ENCODE measurements around the gene GNAQ. TPM values are rescaled to one million over a fixed set of nuclear protein-coding genes. Genes with fewer than 3 reads are reported as not detected.

GNAQ gene
- total RNA-seq, 1 experiment from 2014 or later: 38.2 TPM

DNA sequence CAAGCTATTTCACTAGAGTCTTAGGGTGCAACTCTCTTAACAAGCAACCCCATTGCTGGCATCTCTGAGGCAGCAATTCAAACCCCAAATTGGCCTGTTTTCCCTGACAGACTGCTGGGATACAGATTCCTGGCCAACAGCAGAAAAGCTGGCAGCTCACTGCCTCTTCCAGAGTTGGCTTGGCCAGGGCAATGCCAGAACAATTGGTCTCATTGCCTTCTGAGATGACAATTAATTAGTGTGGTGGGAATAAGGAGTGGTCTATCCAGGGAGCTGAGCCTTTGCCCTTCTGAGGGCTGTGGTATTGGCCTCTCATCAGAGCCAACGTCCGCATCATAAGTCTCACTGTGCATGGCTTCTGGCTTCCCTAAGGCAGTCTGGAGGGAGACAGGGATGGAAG lies 183.2 kb downstream of the GNAQ start:
- no peaks in the 10 kb centered on the region for H3K9me3 Mint-ChIP-seq (ENCODE audit: unreplicated experiment)
- intact Hi-C loops (cut with micrococcal nuclease): loop anchor here (2.0 kb wide), 1 partner anchor 186 kb away; no protein-coding TSS in a partner anchor
- no peaks in the 10 kb centered on the region for H3K27me3 Mint-ChIP-seq (ENCODE audit: insufficient read depth, unreplicated experiment)
- BruUV-seq (replicated peaks): no TSS peak
- CTCF ChIA-PET: interaction anchor here (0.6 to 2.4 kb wide), 5 partner anchors 54 to 414 kb away, joined by 3 to 10 read pairs (median 3); no protein-coding TSS in a partner anchor
- POLR2A ChIA-PET: interaction anchor here (0.7 to 1.5 kb wide), 2 partner anchors 36 to 181 kb away, joined by 3 read pairs; no protein-coding TSS in a partner anchor
- H3K36me3 Mint-ChIP-seq (ENCODE audit: insufficient read depth, unreplicated experiment): no peaks in the 10 kb centered on the region
- TF ChIP-seq, protein P1, sequence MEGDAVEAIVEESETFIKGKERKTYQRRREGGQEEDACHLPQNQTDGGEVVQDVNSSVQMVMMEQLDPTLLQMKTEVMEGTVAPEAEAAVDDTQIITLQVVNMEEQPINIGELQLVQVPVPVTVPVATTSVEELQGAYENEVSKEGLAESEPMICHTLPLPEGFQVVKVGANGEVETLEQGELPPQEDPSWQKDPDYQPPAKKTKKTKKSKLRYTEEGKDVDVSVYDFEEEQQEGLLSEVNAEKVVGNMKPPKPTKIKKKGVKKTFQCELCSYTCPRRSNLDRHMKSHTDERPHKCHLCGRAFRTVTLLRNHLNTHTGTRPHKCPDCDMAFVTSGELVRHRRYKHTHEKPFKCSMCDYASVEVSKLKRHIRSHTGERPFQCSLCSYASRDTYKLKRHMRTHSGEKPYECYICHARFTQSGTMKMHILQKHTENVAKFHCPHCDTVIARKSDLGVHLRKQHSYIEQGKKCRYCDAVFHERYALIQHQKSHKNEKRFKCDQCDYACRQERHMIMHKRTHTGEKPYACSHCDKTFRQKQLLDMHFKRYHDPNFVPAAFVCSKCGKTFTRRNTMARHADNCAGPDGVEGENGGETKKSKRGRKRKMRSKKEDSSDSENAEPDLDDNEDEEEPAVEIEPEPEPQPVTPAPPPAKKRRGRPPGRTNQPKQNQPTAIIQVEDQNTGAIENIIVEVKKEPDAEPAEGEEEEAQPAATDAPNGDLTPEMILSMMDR (IDR thresholded peaks at IDR 0.05; ENCODE audit: unreplicated experiment): no peak
- peak overlapping the region; percentile 75 for H3K27ac Mint-ChIP-seq (ENCODE audit: low read depth, unreplicated experiment)
- peaks cover 8% of the 10 kb centered on the region for H3K4me1 Mint-ChIP-seq (ENCODE audit: insufficient read depth, unreplicated experiment)
- DNase-seq (ENCODE audit: unreplicated experiment): no peak
- no peak overlapping the region for H3K4me3 Mint-ChIP-seq (ENCODE audit: unreplicated experiment)

DNA sequence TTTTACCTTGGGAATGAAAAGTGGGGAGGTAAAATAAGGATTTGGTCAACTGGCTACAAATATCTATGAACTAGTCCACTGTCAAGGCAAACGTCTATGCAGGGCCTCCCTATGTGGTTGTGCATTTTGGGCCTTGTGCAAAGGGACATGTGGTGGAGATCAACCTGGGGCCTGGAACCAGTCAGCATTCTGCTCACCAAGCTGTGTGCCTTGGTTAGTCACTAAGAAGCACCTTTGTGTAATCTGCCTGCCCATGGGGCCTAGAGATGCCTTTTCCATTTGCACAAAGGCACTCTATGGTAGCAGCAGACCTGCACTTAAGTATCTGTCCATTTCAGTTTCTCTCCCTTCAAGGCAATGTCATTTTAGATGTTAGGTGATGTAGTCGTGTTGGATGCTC lies 184.0 kb downstream of the GNAQ start:
- BruUV-seq (replicated peaks): no TSS peak
- TF ChIP-seq, protein P1 (IDR thresholded peaks at IDR 0.05; ENCODE audit: unreplicated experiment): no peak
- DNase-seq (ENCODE audit: unreplicated experiment): no peak
- ChIA-PET POLR2A (interaction anchor here (0.6 to 1.5 kb wide), 3 partner anchors 37 to 185 kb away, joined by 3 read pairs; no protein-coding TSS in a partner anchor), CTCF (interaction anchor here (0.8 to 2.4 kb wide), 4 partner anchors 54 to 413 kb away, joined by 3 to 10 read pairs (median 4); no protein-coding TSS in a partner anchor)
- H3K9me3 Mint-ChIP-seq (ENCODE audit: unreplicated experiment): no peaks in the 10 kb centered on the region
- no peaks in the 10 kb centered on the region for H3K27me3 Mint-ChIP-seq (ENCODE audit: insufficient read depth, unreplicated experiment)
- H3K4me1 Mint-ChIP-seq (ENCODE audit: insufficient read depth, unreplicated experiment): peaks cover 8% of the 10 kb centered on the region
- peaks cover 7% of the 10 kb centered on the region for H3K36me3 Mint-ChIP-seq (ENCODE audit: insufficient read depth, unreplicated experiment)
- no peak overlapping the region for H3K4me3 Mint-ChIP-seq (ENCODE audit: unreplicated experiment)
- no peak overlapping the region for H3K27ac Mint-ChIP-seq (ENCODE audit: low read depth, unreplicated experiment)
- intact Hi-C loops (cut with micrococcal nuclease): loop anchor here (2.0 kb wide), 1 partner anchor 187 kb away; no protein-coding TSS in a partner anchor

DNA sequence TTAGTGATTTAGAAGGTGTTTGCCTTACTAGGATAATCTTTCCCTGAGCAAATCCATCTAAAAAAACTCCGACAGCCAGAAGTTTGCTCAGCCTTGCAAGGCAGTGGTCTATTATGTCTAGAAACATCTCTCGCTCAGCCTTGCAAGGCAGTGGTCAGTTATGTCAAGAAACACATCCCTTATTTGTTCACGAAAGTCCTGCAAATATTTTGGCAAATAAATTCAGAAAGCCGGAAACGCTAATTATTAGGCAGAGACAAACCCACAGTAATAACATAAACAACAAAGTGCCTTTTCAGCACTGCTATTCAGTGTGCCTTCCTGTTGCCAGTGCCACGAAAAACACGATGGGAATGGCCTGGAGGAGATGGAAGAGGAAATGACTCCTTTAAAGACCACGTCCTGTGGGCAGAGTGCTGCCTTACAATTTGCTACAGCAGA lies 184.5 kb downstream of the GNAQ start:
- Mint-ChIP-seq H3K9me3 (ENCODE audit: unreplicated experiment) (no peaks in the 10 kb centered on the region), H3K4me3 (ENCODE audit: unreplicated experiment) (no peak overlapping the region), H3K36me3 (ENCODE audit: insufficient read depth, unreplicated experiment) (peaks cover 7% of the 10 kb centered on the region), H3K27me3 (ENCODE audit: insufficient read depth, unreplicated experiment) (no peaks in the 10 kb centered on the region), H3K27ac (ENCODE audit: low read depth, unreplicated experiment) (peak overlapping the region; percentile 60), H3K4me1 (ENCODE audit: insufficient read depth, unreplicated experiment) (peaks cover 8% of the 10 kb centered on the region)
- POLR2A ChIA-PET: interaction anchor here (0.6 to 0.9 kb wide), 2 partner anchors 104 to 186 kb away, joined by 3 read pairs; no protein-coding TSS in a partner anchor
- DNase-seq (ENCODE audit: unreplicated experiment): no peak
- TF ChIP-seq, protein P1 (IDR thresholded peaks at IDR 0.05; ENCODE audit: unreplicated experiment): no peak
- no TSS peak for BruUV-seq (replicated peaks)
- intact Hi-C loops (cut with micrococcal nuclease): no loop called here
- CTCF ChIA-PET: interaction anchor here (0.8 to 2.4 kb wide), 3 partner anchors 188 to 413 kb away, joined by 3 to 10 read pairs (median 5); no protein-coding TSS in a partner anchor

DNA sequence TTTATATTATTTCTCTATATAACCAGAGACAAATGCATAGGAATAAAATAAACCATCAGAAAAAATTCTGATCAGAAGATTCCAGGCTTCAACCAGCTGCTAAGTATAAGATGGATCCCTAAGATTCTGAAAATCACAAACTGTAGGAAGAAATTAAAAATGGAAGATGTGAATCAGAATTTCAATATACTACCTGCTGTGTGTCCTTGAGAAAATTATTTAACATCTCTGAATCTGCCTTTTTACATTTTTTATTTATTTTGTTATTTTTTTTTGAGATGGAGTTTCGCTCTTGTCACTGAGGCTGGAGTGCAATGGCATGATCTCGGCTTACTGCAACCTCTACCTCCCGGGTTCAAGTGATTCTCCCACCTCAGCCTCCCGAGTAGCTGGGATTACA lies 187.2 kb downstream of the GNAQ start:
- no peak for DNase-seq (ENCODE audit: unreplicated experiment)
- Mint-ChIP-seq H3K9me3 (ENCODE audit: unreplicated experiment) (no peaks in the 10 kb centered on the region), H3K27ac (ENCODE audit: low read depth, unreplicated experiment) (no peak overlapping the region), H3K27me3 (ENCODE audit: insufficient read depth, unreplicated experiment) (no peaks in the 10 kb centered on the region), H3K4me1 (ENCODE audit: insufficient read depth, unreplicated experiment) (peaks cover 14% of the 10 kb centered on the region), H3K36me3 (ENCODE audit: insufficient read depth, unreplicated experiment) (peaks cover 7% of the 10 kb centered on the region), H3K4me3 (ENCODE audit: unreplicated experiment) (no peak overlapping the region)
- TF ChIP-seq, protein P1 (IDR thresholded peaks at IDR 0.05; ENCODE audit: unreplicated experiment): no peak
- no TSS peak for BruUV-seq (replicated peaks)
- intact Hi-C loops (cut with micrococcal nuclease): loop anchor here (5.0 kb wide), 1 partner anchor 278 kb away; no protein-coding TSS in a partner anchor
- CTCF ChIA-PET: interaction anchor here (1.2 kb wide), 1 partner anchor 15 kb away, joined by 3 read pairs; no protein-coding TSS in a partner anchor
- POLR2A ChIA-PET: no interaction called here

Measured in MCF 10A (cell line).